ENCODE results near the gene PTX3.

PTX3 gene

DNA sequence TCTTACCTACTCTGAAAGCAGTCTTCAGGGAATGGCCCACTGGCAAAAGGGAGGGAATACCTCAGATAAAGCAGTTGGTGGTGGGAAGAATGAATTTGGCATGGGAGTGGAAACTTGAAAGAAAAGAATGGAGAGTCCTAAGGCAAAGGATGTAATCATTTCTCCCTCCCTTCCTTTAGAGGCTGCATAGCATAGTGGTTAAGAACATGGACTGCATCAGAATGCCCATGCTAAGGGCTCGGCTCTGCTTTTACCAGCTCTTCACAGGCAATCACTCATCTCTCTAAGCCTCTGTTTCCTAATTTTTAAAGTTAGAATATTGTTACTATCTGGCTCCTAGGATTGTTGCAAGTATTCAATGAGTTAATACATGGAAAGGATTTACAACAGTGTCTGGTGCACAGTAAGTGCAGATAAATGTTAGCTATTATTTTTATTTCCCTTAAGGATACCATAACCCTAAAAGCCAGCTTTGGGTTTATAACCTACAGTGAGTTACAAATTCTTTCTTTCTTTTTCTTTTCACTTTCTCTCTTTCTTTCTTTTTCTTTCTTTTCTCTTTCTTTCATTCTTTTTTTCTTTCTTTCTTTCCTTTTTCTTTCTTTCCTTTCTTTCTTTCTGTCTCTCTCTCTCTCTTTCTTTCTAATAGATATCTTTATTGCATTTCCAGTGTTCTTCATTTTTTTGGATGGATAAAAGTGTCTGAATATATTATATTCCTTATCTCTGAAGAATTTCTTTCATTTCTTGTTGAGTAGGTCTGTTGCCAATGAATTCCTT is 43.0 kb downstream of the PTX3 start:
- DNase-seq, result no peak

DNA sequence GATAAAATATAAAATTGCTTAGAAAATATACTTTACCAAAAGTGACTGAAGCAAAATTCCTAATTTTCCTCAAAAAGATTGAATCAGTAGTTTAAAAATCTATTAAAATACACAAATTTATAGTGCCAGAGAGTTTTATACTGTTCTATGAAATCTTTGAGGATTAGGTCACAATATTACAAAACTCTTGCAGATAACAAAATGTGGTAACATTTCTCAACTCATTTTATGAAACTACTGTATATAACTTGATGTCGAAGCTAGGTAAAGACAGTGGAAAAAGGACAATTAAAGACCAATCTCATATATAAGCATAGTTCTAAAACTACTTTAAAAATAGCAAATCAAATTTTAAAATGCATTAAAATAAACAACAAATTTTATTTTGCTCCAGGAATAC is 50.7 kb downstream of the PTX3 start:
- no peak for DNase-seq

DNA sequence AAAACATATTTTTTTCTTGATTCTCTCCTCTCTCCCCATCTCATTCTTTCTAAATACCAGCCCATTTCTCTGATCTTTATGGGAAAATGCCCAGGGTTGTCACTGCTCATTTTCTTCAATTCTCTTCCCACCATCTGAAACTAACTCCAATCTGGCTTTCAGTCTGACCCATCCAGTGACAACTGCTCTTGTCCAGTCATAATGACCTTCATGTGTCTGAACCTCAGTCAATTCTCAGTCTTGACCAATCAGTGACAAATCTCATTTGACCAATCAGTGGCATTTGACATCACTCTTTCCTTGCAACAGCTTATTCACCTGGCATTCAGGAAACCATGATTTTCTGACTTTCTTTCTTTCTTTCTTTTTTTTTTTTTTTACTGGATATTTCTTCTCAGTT is 51.5 kb downstream of the PTX3 start:
- no peak for DNase-seq

DNA sequence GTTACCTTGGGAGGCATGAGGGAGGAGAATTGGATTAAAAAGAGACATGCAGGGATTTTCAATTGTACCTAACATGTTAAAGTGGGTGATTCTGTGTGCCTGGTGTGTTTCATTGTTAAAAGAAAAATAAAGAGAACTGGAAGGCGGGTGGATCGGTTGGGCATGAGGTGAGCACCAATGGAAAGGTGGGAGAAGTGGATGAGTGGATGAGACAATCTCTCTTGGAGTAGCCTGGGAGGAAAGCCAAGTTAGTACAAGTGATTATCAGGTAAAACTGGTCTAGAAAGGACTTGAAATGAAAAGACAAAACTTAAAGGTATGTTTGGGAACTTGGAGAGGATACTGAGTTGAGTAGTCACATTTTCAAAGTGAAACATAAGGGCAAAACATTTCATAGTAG is 54.5 kb downstream of the PTX3 start:
- no peak for DNase-seq

Measured in stimulated activated CD8-positive, alpha-beta memory T cell treated with anti-CD3 and anti-CD28 coated beads, Interleukin-4, amount 100 ng/mL, for 48 hours (primary cell).